Liver (tissue), 9 donors: ENCODE data around the gene JPH3. TPM values are rescaled to one million over a fixed set of nuclear protein-coding genes. Genes with fewer than 3 reads are reported as not detected.

Experiments
- DNase-seq: peaks from one replicate; pipeline ENCODE4 v3.0.0-alpha.2; 2017; ENCODE audit warnings: low spot score
- H3K27ac ChIP-seq, 2 donors: one replicate each; pipeline ENCODE4 v1.7.0; 2013; ENCODE audit warnings: inconsistent platforms in 2 of 2, low read length in 2 of 2, control low read depth in 1 of 2, low read depth in 1 of 2, mild to moderate bottlenecking in 1 of 2
- H3K27me3 ChIP-seq, 4 donors: one replicate each; pipeline versions ENCODE4 v1.6.1 to v1.7.0; 2013; ENCODE audit warnings: low read length in 3 of 4, inconsistent platforms in 1 of 4, mild to moderate bottlenecking in 1 of 4, moderate library complexity in 1 of 4; ENCODE audit not compliant: control insufficient read depth in 4 of 4, insufficient read depth in 4 of 4
- H3K36me3 ChIP-seq, 4 donors: one replicate each; pipeline versions ENCODE4 v1.6.1 to v1.7.0; 2013; ENCODE audit warnings: low read length in 3 of 4, mild to moderate bottlenecking in 3 of 4, low read depth in 1 of 4, moderate library complexity in 1 of 4; ENCODE audit not compliant: control insufficient read depth in 4 of 4, insufficient read depth in 3 of 4
- H3K4me1 ChIP-seq, 4 donors: one replicate each; pipeline versions ENCODE4 v1.6.1 to v1.7.0; 2013; ENCODE audit warnings: low read length in 3 of 4, mild to moderate bottlenecking in 3 of 4, moderate library complexity in 1 of 4; ENCODE audit not compliant: control insufficient read depth in 4 of 4, insufficient read depth in 4 of 4
- H3K4me3 ChIP-seq, 3 donors: one replicate each; pipeline versions ENCODE4 v1.6.1 to v1.7.0; 2013; ENCODE audit warnings: low read length in 3 of 3, control low read depth in 1 of 3, low read depth in 1 of 3, mild to moderate bottlenecking in 1 of 3
- H3K9ac ChIP-seq, 2 donors: one replicate each; pipeline ENCODE4 v1.7.0; 2013; ENCODE audit warnings: low read length in 2 of 2, mild to moderate bottlenecking in 2 of 2, moderate library complexity in 2 of 2, control low read depth in 1 of 2, low read depth in 1 of 2
- H3K9me3 ChIP-seq, 4 donors: one replicate each; pipeline versions ENCODE4 v1.6.1 to v1.7.0; 2013; ENCODE audit warnings: low read length in 3 of 4; ENCODE audit not compliant: control insufficient read depth in 4 of 4
- CTCF ChIP-seq: fragments of 150-350 bp; IDR thresholded peaks from 2 replicates; pipeline ENCODE4 v1.5.1; 2017; ENCODE audit warnings: improper control_type of control experiment, low read depth, low read length; ENCODE audit not compliant: missing input control
- EGR1 ChIP-seq, 2 donors: IDR thresholded peaks; 2 replicates each; pipeline ENCODE4 v1.6.1; 2016 to 2018; ENCODE audit warnings: antibody characterized with exemption in 2 of 2, low read depth in 2 of 2
- FOXA1 ChIP-seq: IDR thresholded peaks from 2 replicates; pipeline ENCODE4 v1.6.1; 2016; ENCODE audit warnings: antibody characterized with exemption
- FOXA2 ChIP-seq: IDR thresholded peaks from 2 replicates; pipeline ENCODE4 v1.6.1; 2016; ENCODE audit warnings: antibody characterized with exemption
- GABPA ChIP-seq, 2 donors: IDR thresholded peaks in 1 of 2; conservative IDR thresholded peaks in 1 of 2; 2 replicates each; pipeline ENCODE4 v1.6.1; 2016; ENCODE audit warnings: antibody characterized with exemption in 2 of 2, mild to moderate bottlenecking in 1 of 2, moderate library complexity in 1 of 2
- HNF4A ChIP-seq, 2 donors: conservative IDR thresholded peaks; 2 replicates each; pipeline ENCODE4 v1.6.1; 2016; ENCODE audit warnings: antibody characterized with exemption in 2 of 2, mild to moderate bottlenecking in 2 of 2
- HNF4G ChIP-seq: IDR thresholded peaks from 2 replicates; pipeline ENCODE4 v1.6.1; 2016; ENCODE audit warnings: antibody characterized with exemption
- JUND ChIP-seq, 2 donors: IDR thresholded peaks; 2 replicates each; pipeline ENCODE4 v1.6.1; 2016; ENCODE audit warnings: antibody characterized with exemption in 2 of 2
- MAX ChIP-seq: IDR thresholded peaks from 2 replicates; pipeline ENCODE4 v1.6.1; 2016; ENCODE audit warnings: antibody characterized with exemption
- NR2F2 ChIP-seq: IDR thresholded peaks from 2 replicates; pipeline ENCODE4 v1.6.1; 2016; ENCODE audit warnings: antibody characterized with exemption
- RAD21 ChIP-seq, 2 donors: IDR thresholded peaks; 2 replicates each; pipeline ENCODE4 v1.6.1; 2016; ENCODE audit warnings: antibody characterized with exemption in 2 of 2, mild to moderate bottlenecking in 2 of 2
- REST ChIP-seq: IDR thresholded peaks from 2 replicates; pipeline ENCODE4 v1.6.1; 2016; ENCODE audit warnings: antibody characterized with exemption, mild to moderate bottlenecking
- RXRA ChIP-seq, 2 donors: IDR thresholded peaks; 2 replicates each; pipeline ENCODE4 v1.6.1; 2017 to 2018; ENCODE audit warnings: antibody characterized with exemption in 2 of 2, mild to moderate bottlenecking in 1 of 2
- SP1 ChIP-seq: IDR thresholded peaks from 2 replicates; pipeline ENCODE4 v1.6.1; 2018; ENCODE audit warnings: antibody characterized with exemption, mild to moderate bottlenecking
- TAF1 ChIP-seq: conservative IDR thresholded peaks from 2 replicates; pipeline ENCODE4 v1.6.1; 2016; ENCODE audit warnings: antibody characterized with exemption, mild to moderate bottlenecking
- YY1 ChIP-seq: IDR thresholded peaks from 2 replicates; pipeline ENCODE4 v1.6.1; 2016; ENCODE audit warnings: antibody characterized with exemption, mild to moderate bottlenecking
- ZBTB33 ChIP-seq: IDR thresholded peaks from 2 replicates; pipeline ENCODE4 v1.6.1; 2016; ENCODE audit warnings: antibody characterized with exemption
- WGBS: extraction: QIAGEN DNeasy Blood & Tissue Kit; methylation state at CpG from one replicate; pipeline ENCODE4 v1.1.7; 2013; 5-methylcytosine and 5-hydroxymethylcytosine counted together
- polyA plus RNA-seq, 2 donors: library from polyadenylated mRNA; stranded (reverse) in 1 of 2; unstranded in 1 of 2; fragments of 200-250 nt in 1 of 2; fragments of >200 nt in 1 of 2; fragmentation: Nextera tagmentation in 1 of 2; extraction: Ambion mirVana in 1 of 2; gene quantifications; one replicate each; pipeline versions ENCODE4 v1.2.1 to v1.2.3, GENCODE V29; 2013 to 2015
- total RNA-seq, 2 donors: library from RNA; depleted of rRNA; stranded (reverse); fragments of >200 nt; gene quantifications; one replicate each; pipeline ENCODE4 v1.2.3, GENCODE V29; 2014
- TF ChIP-seq, protein P1 (sequence below): IDR thresholded peaks from 2 replicates; pipeline ENCODE4 v1.6.1; 2016; ENCODE audit warnings: antibody characterized with exemption
- donor health status: healthy.
- donor health status: healthy.
- donor health status: healthy.
- donor health status: healthy.
- donor health status: healthy.

Gene JPH3
- total and polyA plus RNA-seq, 4 donors = under 0.01 to 0.09 (median 0.04) TPM

DNA sequence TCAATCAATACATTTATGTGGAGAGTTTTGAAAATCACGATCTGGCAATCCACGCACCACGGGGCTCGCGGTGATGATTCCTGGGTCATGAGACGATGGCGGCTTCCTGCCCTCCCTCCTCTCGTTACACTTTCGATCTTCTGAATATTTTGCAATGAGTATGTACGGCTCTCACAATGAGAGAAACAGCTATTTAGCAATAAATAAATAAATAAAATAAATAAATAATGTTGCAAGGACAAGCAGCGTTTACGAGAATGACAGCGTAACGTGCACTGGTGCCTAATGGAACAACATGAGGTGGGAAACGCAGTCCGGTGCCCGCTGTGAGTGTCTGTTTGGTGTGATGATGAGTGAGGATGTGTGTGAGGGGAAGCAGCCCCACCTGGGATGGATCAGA, 46.7 kb upstream of the JPH3 start:
- Histone ChIP-seq H3K27ac (peak overlapping the region; percentile 87 to 93), H3K36me3 (no peaks in the 10 kb centered on the region), H3K4me3 (no peak overlapping the region), H3K9ac (peak overlapping the region in 1 of 2 donors; percentile 60), H3K27me3 (no peaks in the 10 kb centered on the region), H3K9me3 (no peaks in the 10 kb centered on the region), H3K4me1 (peaks cover 0 to 31% (median 21%) of the 10 kb centered on the region in 4 donors)
- no peak for DNase-seq
- TF ChIP-seq HNF4G (no peak), FOXA2 (peak; percentile 36), ZBTB33 (peak; percentile 65), FOXA1 (peak; percentile 34), JUND (IDR thresholded peaks at IDR 0.05) (peak in 1 of 2 donors; percentile 53), CTCF (no peak), REST (peak; percentile 70), EGR1 (IDR thresholded peaks at IDR 0.05; ENCODE audit: low read depth in 2 of 2) (peak in 1 of 2 donors; percentile 75), NR2F2 (no peak), GABPA (IDR thresholded peaks at IDR 0.05 in 1 of 2, conservative IDR thresholded peaks at IDR 0.05 in 1 of 2) (peak in 1 of 2 donors; percentile 15), TAF1 (peak; percentile 65), RAD21 (IDR thresholded peaks at IDR 0.05) (peak; percentile 26 to 45), SP1 (peak; percentile 67), HNF4A (conservative IDR thresholded peaks at IDR 0.05) (peak in 1 of 2 donors; percentile 80), RXRA (IDR thresholded peaks at IDR 0.05) (peak; percentile 67 to 84), MAX (peak; percentile 57), YY1 (peak; percentile 81)
- TF ChIP-seq, protein P1, sequence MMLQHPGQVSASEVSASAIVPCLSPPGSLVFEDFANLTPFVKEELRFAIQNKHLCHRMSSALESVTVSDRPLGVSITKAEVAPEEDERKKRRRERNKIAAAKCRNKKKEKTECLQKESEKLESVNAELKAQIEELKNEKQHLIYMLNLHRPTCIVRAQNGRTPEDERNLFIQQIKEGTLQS = peak; percentile 51
- WGBS = 32% methylated on average over 17 of the region's 17 CpGs
